Lower lobe of right lung (tissue), 2 donors: ENCODE data around the gene AAMP. TPM values are rescaled to one million over a fixed set of nuclear protein-coding genes. Genes with fewer than 3 reads are reported as not detected.
"Not testable (repeated sequence)": the region's sequence is repeated elsewhere in the genome, so short reads cannot be mapped to it uniquely, and the experiment has no call there.

Source experiments
- ATAC-seq, 2 donors: fragments of 200-7000 bp; cut with Tn5 transposase; one replicate each; pipeline ENCODE4 v1.9.1; 2020 to 2022; ENCODE audit warnings: mild to moderate bottlenecking in 2 of 2, moderate library complexity in 2 of 2
- DNase-seq: peaks from one replicate; pipeline ENCODE4 v3.0.0-alpha.2; 2020
- H3K27ac ChIP-seq: fragments of 200-600 bp; one replicate; pipeline ENCODE4 v1.8.0; 2022
- H3K27me3 ChIP-seq: fragments of 200-600 bp; one replicate; pipeline ENCODE4 v1.8.0; 2022; ENCODE audit warnings: low read depth
- H3K36me3 ChIP-seq: fragments of 200-600 bp; one replicate; pipeline ENCODE4 v1.8.0; 2022; ENCODE audit warnings: mild to moderate bottlenecking
- H3K4me1 ChIP-seq: fragments of 200-600 bp; one replicate; pipeline ENCODE4 v1.8.0; 2022
- H3K4me3 ChIP-seq: fragments of 200-600 bp; one replicate; pipeline ENCODE4 v1.8.0; 2022; ENCODE audit warnings: mild to moderate bottlenecking
- H3K9me3 ChIP-seq: fragments of 200-600 bp; one replicate; pipeline ENCODE4 v1.8.0; 2022
- intact Hi-C: fragments of 100-400 bp; cut with DNase I; formaldehyde crosslinking; loops from one replicate; pipeline ENCODE4 v1.11.0; 2022
- total RNA-seq: library from RNA; stranded (reverse); fragmentation: NEBNext Ultra II Directional; extraction: Animal tissue kit (Norgen Biotek cat#: 25700); gene quantifications from one replicate; pipeline ENCODE4 v1.2.1, GENCODE V29; 2021
- TF ChIP-seq, protein P1 (sequence below): fragments of 200-600 bp; IDR thresholded peaks from one replicate; pipeline ENCODE4 v1.8.0; 2022; ENCODE audit warnings: antibody characterized with exemption, mild to moderate bottlenecking
- donor health status: DM: no; HTN: yes; CAD: no; lungs with severe emphysema.

Gene AAMP
- total RNA-seq, 1 donor from 2014 or later, result 58.8 TPM

DNA sequence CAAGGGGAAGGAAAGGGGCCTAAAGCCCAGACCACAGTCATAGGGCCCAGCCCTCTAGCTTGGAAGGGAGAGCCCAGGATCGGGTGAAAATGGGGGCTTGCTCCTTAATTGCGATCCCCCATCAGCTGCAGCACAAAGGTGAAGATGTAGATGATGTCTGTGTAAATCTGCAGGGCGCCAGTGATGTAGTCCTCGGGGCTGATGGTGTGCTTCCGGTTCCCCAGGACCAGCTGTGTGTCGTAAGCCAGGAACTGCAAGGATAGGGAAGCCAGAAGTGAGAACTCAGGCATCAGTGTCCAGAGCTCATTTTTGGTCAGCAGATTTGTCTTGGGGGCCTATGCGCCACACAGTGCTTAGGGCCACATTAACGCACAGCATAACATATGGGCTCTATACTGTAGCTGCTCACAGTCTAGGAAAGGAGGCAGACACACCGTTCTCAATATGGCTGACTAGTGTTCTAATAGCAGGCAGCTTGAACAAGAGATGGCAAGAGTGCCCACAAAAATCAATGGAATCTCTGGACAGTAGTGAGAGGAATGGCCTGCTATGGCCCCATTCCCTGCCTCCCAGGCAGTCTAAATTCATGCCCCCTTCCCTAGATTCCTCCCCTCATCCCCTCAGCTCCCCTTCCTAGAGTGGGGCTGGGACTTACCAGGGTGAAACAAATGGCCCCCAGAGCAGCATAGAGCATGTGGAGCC is 5.6 kb upstream of the AAMP start:
- H3K36me3 ChIP-seq, result peaks cover 81% of the 10 kb centered on the region
- H3K4me1 ChIP-seq, result peaks cover 30% of the 10 kb centered on the region
- intact Hi-C loops, result no loop called here
- ATAC-seq, result no peak
- no peak overlapping the region for H3K4me3 ChIP-seq
- TF ChIP-seq, protein P1, sequence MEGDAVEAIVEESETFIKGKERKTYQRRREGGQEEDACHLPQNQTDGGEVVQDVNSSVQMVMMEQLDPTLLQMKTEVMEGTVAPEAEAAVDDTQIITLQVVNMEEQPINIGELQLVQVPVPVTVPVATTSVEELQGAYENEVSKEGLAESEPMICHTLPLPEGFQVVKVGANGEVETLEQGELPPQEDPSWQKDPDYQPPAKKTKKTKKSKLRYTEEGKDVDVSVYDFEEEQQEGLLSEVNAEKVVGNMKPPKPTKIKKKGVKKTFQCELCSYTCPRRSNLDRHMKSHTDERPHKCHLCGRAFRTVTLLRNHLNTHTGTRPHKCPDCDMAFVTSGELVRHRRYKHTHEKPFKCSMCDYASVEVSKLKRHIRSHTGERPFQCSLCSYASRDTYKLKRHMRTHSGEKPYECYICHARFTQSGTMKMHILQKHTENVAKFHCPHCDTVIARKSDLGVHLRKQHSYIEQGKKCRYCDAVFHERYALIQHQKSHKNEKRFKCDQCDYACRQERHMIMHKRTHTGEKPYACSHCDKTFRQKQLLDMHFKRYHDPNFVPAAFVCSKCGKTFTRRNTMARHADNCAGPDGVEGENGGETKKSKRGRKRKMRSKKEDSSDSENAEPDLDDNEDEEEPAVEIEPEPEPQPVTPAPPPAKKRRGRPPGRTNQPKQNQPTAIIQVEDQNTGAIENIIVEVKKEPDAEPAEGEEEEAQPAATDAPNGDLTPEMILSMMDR, result no peak
- no peak for DNase-seq
- H3K27me3 ChIP-seq, result no peaks in the 10 kb centered on the region
- H3K9me3 ChIP-seq, result no peaks in the 10 kb centered on the region
- H3K27ac ChIP-seq, result peak overlapping the region; percentile 4

DNA sequence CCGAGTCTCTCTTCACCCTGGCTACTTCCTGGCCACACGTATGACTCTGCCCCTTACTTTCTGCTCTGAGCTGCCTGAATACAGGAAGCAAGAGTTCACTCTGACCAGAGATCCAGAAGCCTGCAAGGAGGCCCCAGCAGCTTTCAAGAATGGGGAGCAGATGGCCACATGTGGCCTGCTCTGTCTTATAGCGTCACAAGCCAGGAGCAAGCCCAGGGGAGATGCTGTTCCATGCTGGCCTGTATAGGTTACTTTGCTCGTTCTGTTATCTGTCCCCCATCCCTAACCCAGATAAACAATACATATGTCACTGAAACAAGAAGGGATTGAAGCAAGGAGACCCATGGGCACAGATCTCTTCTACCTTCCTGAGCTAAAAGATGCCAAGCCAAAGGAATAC is 4.6 kb upstream of the AAMP start:
- peaks cover 30% of the 10 kb centered on the region for H3K4me1 ChIP-seq
- ATAC-seq, result no peak
- H3K4me3 ChIP-seq, result no peak overlapping the region
- H3K27ac ChIP-seq, result peak overlapping the region; percentile 31
- H3K9me3 ChIP-seq, result no peaks in the 10 kb centered on the region
- no peaks in the 10 kb centered on the region for H3K27me3 ChIP-seq
- DNase-seq, result peak; percentile 21
- peaks cover 71% of the 10 kb centered on the region for H3K36me3 ChIP-seq
- TF ChIP-seq, protein P1, result no peak
- intact Hi-C loops, result no loop called here

DNA sequence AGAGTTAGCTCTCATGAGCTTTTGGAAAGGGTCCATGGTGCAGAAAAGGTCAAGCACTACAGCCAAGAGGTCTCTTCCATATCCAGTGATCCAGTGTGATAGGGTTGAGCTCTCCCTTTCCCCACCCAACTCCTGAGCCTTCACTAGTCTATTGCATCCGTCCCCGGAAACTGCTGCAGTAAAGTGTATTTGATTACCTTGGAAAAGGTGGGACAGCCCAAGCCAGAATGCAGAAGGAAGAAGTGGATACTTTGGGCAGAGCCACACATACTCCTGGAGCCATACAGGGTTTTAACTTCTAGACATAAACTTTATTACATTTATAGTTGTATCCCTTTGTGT is 3.9 kb upstream of the AAMP start:
- peaks cover 64% of the 10 kb centered on the region for H3K36me3 ChIP-seq
- DNase-seq (no peak), ATAC-seq (no peak)
- H3K9me3 ChIP-seq, result no peaks in the 10 kb centered on the region
- no peak overlapping the region for H3K4me3 ChIP-seq
- intact Hi-C loops, result no loop called here
- no peaks in the 10 kb centered on the region for H3K27me3 ChIP-seq
- TF ChIP-seq, protein P1, result no peak
- no peak overlapping the region for H3K27ac ChIP-seq
- H3K4me1 ChIP-seq, result peaks cover 34% of the 10 kb centered on the region

DNA sequence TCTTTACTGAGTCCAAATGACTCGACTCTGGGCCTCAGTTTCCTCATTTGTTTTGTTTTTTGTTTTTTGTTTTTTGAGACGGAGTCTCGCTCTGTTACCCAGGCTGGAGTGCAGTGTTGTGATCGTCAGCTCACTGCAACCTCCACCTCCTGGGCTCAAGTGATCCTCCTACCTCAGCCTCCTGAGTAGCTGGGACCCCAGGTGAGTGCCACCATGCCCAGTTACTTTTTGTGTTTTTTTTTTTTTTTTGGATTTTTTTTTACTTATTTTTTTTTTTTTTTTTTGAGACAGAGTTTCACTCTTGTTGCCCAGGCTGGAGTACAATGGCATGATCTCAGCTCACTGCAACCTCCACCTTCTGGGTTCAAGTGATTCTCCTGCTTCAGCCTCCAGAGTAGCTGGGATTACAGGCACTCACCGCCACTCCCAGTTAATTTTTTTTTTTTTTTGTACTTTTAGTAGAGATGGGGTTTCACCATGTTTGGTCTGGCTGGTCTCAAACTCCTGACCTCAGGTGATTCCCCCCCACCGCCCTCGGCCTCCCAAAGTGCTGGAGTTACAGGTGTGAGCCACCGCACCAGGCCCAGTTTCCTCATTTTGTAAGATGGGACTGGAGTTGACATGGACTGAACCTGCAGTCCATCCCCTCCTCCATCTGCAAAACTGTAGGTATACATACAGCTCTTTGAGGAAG is 3.4 kb upstream of the AAMP start:
- intact Hi-C loops, ATAC-seq, H3K9me3 ChIP-seq, H3K27me3 ChIP-seq, H3K4me3 ChIP-seq, DNase-seq: not testable (repeated sequence)
- H3K36me3 ChIP-seq, result peaks cover 59% of the 10 kb centered on the region
- peaks cover 39% of the 10 kb centered on the region for H3K4me1 ChIP-seq
- peak overlapping the region; percentile 59 for H3K27ac ChIP-seq

DNA sequence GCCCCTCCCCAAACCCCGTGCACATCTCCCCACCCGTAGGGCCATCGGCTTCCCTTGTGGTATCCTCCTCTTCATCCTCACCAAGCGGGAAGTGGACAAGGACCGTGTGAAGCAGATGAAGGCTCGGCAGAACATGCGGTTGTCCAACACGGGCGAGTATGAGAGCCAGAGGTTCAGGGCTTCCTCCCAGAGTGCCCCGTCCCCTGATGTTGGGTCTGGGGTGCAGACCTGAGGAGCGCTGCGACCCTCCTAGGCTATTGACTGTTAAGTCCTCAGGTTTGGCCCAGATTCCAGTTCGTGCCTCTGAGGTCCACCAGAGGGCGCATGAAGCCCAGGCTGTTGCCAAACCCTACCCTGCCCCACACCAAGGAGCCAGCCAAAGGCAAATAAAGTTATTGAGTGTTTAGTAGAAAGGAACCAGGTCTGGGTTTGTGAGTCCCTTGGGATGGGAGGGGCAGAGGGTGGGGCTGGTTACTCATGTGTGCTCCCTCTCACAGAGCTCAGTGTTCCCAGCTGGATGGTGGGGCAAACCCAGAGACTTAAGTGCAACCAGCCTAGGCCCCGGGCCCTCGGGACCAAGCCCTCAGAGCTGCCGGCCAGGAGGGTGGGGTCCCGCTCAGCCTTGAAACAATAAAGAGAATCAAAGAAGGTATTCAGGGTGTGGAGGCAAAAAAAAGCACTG is 2.7 kb upstream of the AAMP start:
- intact Hi-C loops, result no loop called here
- Histone ChIP-seq H3K27ac (peak overlapping the region; percentile 59), H3K4me1 (peaks cover 46% of the 10 kb centered on the region), H3K27me3 (no peaks in the 10 kb centered on the region), H3K9me3 (no peaks in the 10 kb centered on the region), H3K36me3 (peaks cover 59% of the 10 kb centered on the region), H3K4me3 (no peak overlapping the region)
- DNase-seq (peak; percentile 91), ATAC-seq (peak; percentile 72 to 73)
- TF ChIP-seq, protein P1, result peak; percentile 89
